Measurements from ENCODE around the gene PHF21B. TPM values are rescaled to one million over a fixed set of nuclear protein-coding genes. Genes with fewer than 3 reads are reported as not detected.

The PHF21B gene
- total RNA-seq, 2 experiments from 2014 or later = 0.92 to 1.1 TPM

DNA sequence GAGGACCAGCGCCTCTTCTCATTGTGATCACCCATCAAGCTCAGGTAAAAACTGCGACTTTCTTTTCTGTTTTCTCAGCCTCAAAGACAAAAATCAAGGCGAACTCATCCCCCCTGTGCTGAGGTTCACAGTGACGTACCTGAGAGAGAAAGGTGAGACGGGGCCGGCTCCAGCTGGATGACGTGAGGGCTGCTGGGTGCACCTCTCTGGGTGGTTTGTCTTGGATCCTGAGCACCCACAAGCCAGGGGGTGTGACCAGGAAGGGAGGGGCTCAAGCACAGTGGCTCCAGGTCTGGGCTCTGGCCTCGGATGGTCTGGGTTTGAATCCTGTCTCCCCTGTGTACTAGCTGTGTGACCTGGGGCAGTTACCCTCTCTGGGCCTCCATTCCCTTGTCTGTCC is 164.6 kb downstream of the PHF21B start:
- no peak for TF ChIP-seq CTCF (IDR thresholded peaks at IDR 0.05)
- no peak for DNase-seq
- Mint-ChIP-seq H3K4me1 (ENCODE audit: low read depth) (no peaks in the 10 kb centered on the region), H3K36me3 (ENCODE audit: low read depth) (no peaks in the 10 kb centered on the region), H3K9me3 (peaks cover 3% of the 10 kb centered on the region), H3K27me3 (no peaks in the 10 kb centered on the region), H3K4me3 (no peak overlapping the region), H3K27ac (no peak overlapping the region)
- ChIA-PET CTCF (no interaction called here), POLR2A (no interaction called here)
- no peak for ATAC-seq
- intact Hi-C loops (cut with micrococcal nuclease) = no loop called here

- CTCF ChIA-PET = no interaction called here
- H3K27me3 Mint-ChIP-seq = no peaks in the 10 kb centered on the region
- POLR2A ChIA-PET = no interaction called here
- ATAC-seq (no peak), DNase-seq (no peak)
- H3K4me3 Mint-ChIP-seq = no peak overlapping the region
- H3K4me1 Mint-ChIP-seq (ENCODE audit: low read depth) = no peaks in the 10 kb centered on the region
- no peak overlapping the region for H3K27ac Mint-ChIP-seq
- peaks cover 3% of the 10 kb centered on the region for H3K9me3 Mint-ChIP-seq
- TF ChIP-seq CTCF (IDR thresholded peaks at IDR 0.05) = no peak
- no peaks in the 10 kb centered on the region for H3K36me3 Mint-ChIP-seq (ENCODE audit: low read depth)
- intact Hi-C loops (cut with micrococcal nuclease) = no loop called here
Measured at GRCh38 chr22:44842417-44842816, 167.4 kb downstream of the PHF21B start.

DNA sequence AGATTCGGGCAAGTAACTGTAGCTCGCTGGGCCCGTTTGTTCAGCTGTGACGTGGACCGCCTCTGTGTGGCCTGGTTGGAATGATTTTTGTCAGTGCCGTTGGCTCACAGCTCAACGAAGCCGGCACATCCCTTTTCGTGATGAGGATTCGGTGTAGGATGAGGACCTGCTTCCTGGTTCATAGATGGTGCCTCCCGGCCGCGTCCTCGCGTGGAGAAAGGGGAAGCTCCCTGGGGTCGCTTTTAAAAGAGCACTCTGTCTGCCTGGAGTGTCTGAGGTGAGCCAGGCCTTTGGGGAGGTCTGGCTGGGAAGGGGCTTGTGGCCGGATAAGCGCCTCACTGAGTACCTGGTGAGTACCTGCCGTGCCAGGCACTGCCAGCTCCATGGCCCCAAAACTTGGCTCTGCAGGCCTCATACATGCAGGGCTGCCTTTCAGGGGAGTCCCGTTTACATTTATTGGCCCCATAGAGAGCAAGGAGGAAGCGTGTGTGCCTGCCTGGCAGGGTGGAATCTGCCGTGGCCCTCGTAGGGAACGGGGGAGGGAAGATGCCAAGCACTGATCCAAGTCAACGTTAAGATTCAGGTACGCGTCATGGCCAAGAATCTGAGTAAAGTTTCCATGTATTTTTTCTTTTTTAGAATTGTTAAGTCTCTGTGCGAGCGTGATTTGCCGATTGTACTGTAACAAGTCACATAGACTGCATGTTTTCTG is 169.0 kb downstream of the PHF21B start:
- H3K27me3 Mint-ChIP-seq = no peaks in the 10 kb centered on the region
- CTCF ChIA-PET = no interaction called here
- POLR2A ChIA-PET = interaction anchor here (0.9 kb wide), 1 partner anchor 12 kb away, joined by 3 read pairs; no protein-coding TSS in a partner anchor
- H3K9me3 Mint-ChIP-seq = peaks cover 3% of the 10 kb centered on the region
- no peak for TF ChIP-seq CTCF (IDR thresholded peaks at IDR 0.05)
- no peaks in the 10 kb centered on the region for H3K36me3 Mint-ChIP-seq (ENCODE audit: low read depth)
- no peaks in the 10 kb centered on the region for H3K4me1 Mint-ChIP-seq (ENCODE audit: low read depth)
- no peak overlapping the region for H3K27ac Mint-ChIP-seq
- intact Hi-C loops (cut with micrococcal nuclease) = no loop called here
- DNase-seq = no peak
- no peak for ATAC-seq
- no peak overlapping the region for H3K4me3 Mint-ChIP-seq

DNA sequence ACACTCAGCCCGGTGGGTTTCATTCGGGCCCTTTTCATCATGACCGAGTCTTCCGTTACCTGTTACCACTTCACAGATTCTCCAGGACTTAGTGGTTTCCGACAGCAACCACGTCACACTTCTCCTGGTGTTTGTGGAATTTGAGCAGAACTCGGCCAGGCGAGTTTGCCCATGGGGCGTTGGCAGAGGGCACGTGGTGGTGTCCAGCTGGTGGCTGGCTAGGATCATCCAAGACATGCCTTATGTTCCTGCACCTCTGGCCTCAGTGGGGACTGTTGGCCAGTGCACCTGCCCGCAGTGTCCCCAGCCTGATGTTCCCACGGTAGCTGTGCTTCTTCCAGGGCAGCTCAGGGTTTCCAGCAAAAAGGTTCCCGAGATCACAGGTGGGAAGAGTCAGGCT is 170.1 kb downstream of the PHF21B start:
- no peak for DNase-seq

More for the DNA sequence above, 170.1 kb downstream of the PHF21B start:
- ChIA-PET POLR2A (no interaction called here), CTCF (no interaction called here)
- no peak for TF ChIP-seq CTCF (IDR thresholded peaks at IDR 0.05)
- H3K36me3 Mint-ChIP-seq (ENCODE audit: low read depth) = no peaks in the 10 kb centered on the region
- H3K27me3 Mint-ChIP-seq = no peaks in the 10 kb centered on the region
- no peak for ATAC-seq
- no peak overlapping the region for H3K27ac Mint-ChIP-seq
- peaks cover 4% of the 10 kb centered on the region for H3K9me3 Mint-ChIP-seq
- intact Hi-C loops (cut with micrococcal nuclease) = no loop called here
- no peak overlapping the region for H3K4me3 Mint-ChIP-seq
- H3K4me1 Mint-ChIP-seq (ENCODE audit: low read depth) = no peaks in the 10 kb centered on the region

Measured in activated CD8-positive, alpha-beta T cell treated with anti-CD3 and anti-CD28 coated beads for 36 hours (primary cell).